B cell (primary cell): Measurements from ENCODE around the gene GPX3. TPM values are rescaled to one million over a fixed set of nuclear protein-coding genes. Genes with fewer than 3 reads are reported as not detected.

Source experiments
- ATAC-seq: fragments of 200-7000 bp; cut with Tn5 transposase; one replicate; pipeline ENCODE4 v1.10.0; 2021; ENCODE audit warnings: low read depth, mild to moderate bottlenecking, moderate number of reproducible peaks, moderate library complexity
- CTCF ChIA-PET: fragments of 350-600 bp; sonication (Branson Sonifier 250); formaldehyde crosslinking; loops from one replicate; lab custom pipeline; 2021; ENCODE audit warnings: antibody characterized with exemption, inconsistent platforms; lab: Charles Lee
- POLR2A ChIA-PET: fragments of 350-600 bp; sonication (Branson Sonifier 250); formaldehyde crosslinking; loops from one replicate; lab custom pipeline; 2021; ENCODE audit warnings: antibody characterized with exemption; lab: Charles Lee
- DNase-seq: peaks from one replicate; pipeline ENCODE4 v3.0.0; 2013
- H2AFZ ChIP-seq: 2 replicates; pipeline ENCODE4 v1.6.1; 2012; ENCODE audit warnings: mild to moderate bottlenecking, low read depth, low read length; ENCODE audit not compliant: insufficient read depth, poor library complexity, severe bottlenecking
- H3K27ac ChIP-seq, 2 donors: 1 replicate in 1 of 2; 2 replicates in 1 of 2; pipeline ENCODE4 v1.5.1; 2012 to 2013; ENCODE audit warnings: low read length in 2 of 2, mild to moderate bottlenecking in 2 of 2, moderate library complexity in 1 of 2
- H3K27me3 ChIP-seq, 4 experiments: fragments of 200-600 bp in 1 of 4; sonication (generic) in 1 of 4; replicated peaks in 1 of 4; 1 replicate in 2 of 4; 2 replicates in 2 of 4; pipeline versions ENCODE4 v1.6.1 to v1.7.0; 2013 to 2016; ENCODE audit warnings: low read length in 3 of 4, mild to moderate bottlenecking in 2 of 4, mixed read lengths in 1 of 4, moderate library complexity in 1 of 4; ENCODE audit not compliant: insufficient read depth in 4 of 4, control insufficient read depth in 3 of 4; ENCODE audit errors: control extremely low read depth in 1 of 4
- H3K36me3 ChIP-seq, 2 experiments: replicated peaks in 1 of 2; 1 replicate in 1 of 2; 2 replicates in 1 of 2; pipeline versions ENCODE4 v1.6.1 to v1.7.1; 2013; ENCODE audit warnings: low read length in 1 of 2; ENCODE audit not compliant: insufficient read depth in 2 of 2, control insufficient read depth in 1 of 2; ENCODE audit errors: control extremely low read depth in 1 of 2, extremely low read depth in 1 of 2
- H3K4me1 ChIP-seq, 2 donors: fragments of 200-600 bp in 1 of 2; sonication (generic) in 1 of 2; 1 replicate in 1 of 2; 2 replicates in 1 of 2; pipeline versions ENCODE4 v1.5.1 to v1.6.1; 2013 to 2017; ENCODE audit warnings: low read length in 2 of 2; ENCODE audit not compliant: control insufficient read depth in 2 of 2, insufficient read depth in 2 of 2
- H3K4me2 ChIP-seq: replicated peaks from 2 replicates; pipeline ENCODE3; 2012; ENCODE audit warnings: mild to moderate bottlenecking, low read depth, low read length; ENCODE audit not compliant: poor library complexity, severe bottlenecking
- H3K4me3 ChIP-seq, 5 experiments: fragments of 200-600 bp in 1 of 5; sonication (generic) in 1 of 5; 1 replicate in 3 of 5; 2 replicates in 2 of 5; pipeline versions ENCODE4 v1.5.1 to v1.7.0; 2011 to 2016; ENCODE audit warnings: low read length in 4 of 5, mild to moderate bottlenecking in 4 of 5, low read depth in 2 of 5, control low read depth in 1 of 5, moderate library complexity in 1 of 5; ENCODE audit not compliant: insufficient read depth in 1 of 5; ENCODE audit errors: control extremely low read depth in 1 of 5, extremely low read depth in 1 of 5
- H3K79me2 ChIP-seq: fragments of 200-600 bp; sonication (generic); one replicate; pipeline ENCODE4 v1.6.0; 2016; ENCODE audit warnings: low read length; ENCODE audit not compliant: control insufficient read depth, insufficient read depth
- H3K9ac ChIP-seq: fragments of 200-600 bp; sonication (generic); 2 replicates; pipeline ENCODE4 v1.6.1; 2017; ENCODE audit warnings: mild to moderate bottlenecking, low read length, moderate library complexity
- H3K9me3 ChIP-seq, 3 donors: one replicate each; pipeline versions ENCODE4 v1.6.1 to v1.7.1; 2013; ENCODE audit warnings: low read length in 2 of 3; ENCODE audit not compliant: control insufficient read depth in 2 of 3, insufficient read depth in 1 of 3; ENCODE audit errors: control extremely low read depth in 1 of 3
- H4K20me1 ChIP-seq: 2 replicates; pipeline ENCODE4 v1.6.0; 2012; ENCODE audit warnings: mild to moderate bottlenecking, low read length; ENCODE audit not compliant: insufficient read depth, control insufficient read depth, poor library complexity, severe bottlenecking
- H3K27ac Mint-ChIP-seq: one replicate; pipeline ENCODE4 v1.8.0; 2021; ENCODE audit warnings: mixed read lengths
- H3K27me3 Mint-ChIP-seq: one replicate; pipeline ENCODE4 v1.8.0; 2021; ENCODE audit warnings: mixed read lengths
- H3K4me1 Mint-ChIP-seq: one replicate; pipeline ENCODE4 v1.8.0; 2021; ENCODE audit warnings: mixed read lengths
- H3K4me3 Mint-ChIP-seq: one replicate; pipeline ENCODE4 v1.8.0; 2021; ENCODE audit warnings: mixed read lengths
- H3K9me3 Mint-ChIP-seq: one replicate; pipeline ENCODE4 v1.8.0; 2022; ENCODE audit warnings: mixed read lengths; ENCODE audit not compliant: insufficient read depth
- EZH2 ChIP-seq: IDR thresholded peaks from 2 replicates; pipeline ENCODE4 v1.6.1; 2012; ENCODE audit warnings: borderline replicate concordance, low read depth, mild to moderate bottlenecking, moderate library complexity, low read length; ENCODE audit not compliant: insufficient read depth, poor library complexity, severe bottlenecking
- WGBS: methylation state at CpG from one replicate; pipeline ENCODE4 v1.1.5; 2013; ENCODE audit warnings: missing lambda C conversion rate; ENCODE audit not compliant: insufficient coverage; 5-methylcytosine and 5-hydroxymethylcytosine counted together
- intact Hi-C: fragments of 100-400 bp; cut with micrococcal nuclease; formaldehyde crosslinking; loops from one replicate; pipeline ENCODE4 v1.10.0; 2022
- polyA plus RNA-seq: library from polyadenylated mRNA; depleted of rRNA; stranded (reverse); fragments of >200 nt; gene quantifications from 2 replicates; pipeline ENCODE4 v1.2.3, GENCODE V29; 2012
- total RNA-seq, 2 donors: library from RNA; stranded (reverse); fragments of 120-200 nt in 1 of 2; gene quantifications; 1 replicate in 1 of 2; 2 replicates in 1 of 2; pipeline versions ENCODE4 v1.2.3 to v1.2.4, GENCODE V29; 2013 to 2022
- TF ChIP-seq, protein P1 (sequence below): fragments of 200-600 bp; IDR thresholded peaks from one replicate; pipeline ENCODE4 v1.8.0; 2022; ENCODE audit warnings: antibody characterized with exemption, mild to moderate bottlenecking

Gene GPX3
- total and polyA plus RNA-seq, 2 donors (not counting 1 experiment from before 2014, with no cell fraction given) = not detected

- 89% methylated on average over 4 of the region's 6 CpGs for WGBS
These were observed 7.5 kb upstream of the GPX3 start for GRCh38 chr5:151012862-151013261.

GRCh38 chr5:151014680-151015343, 5.6 kb upstream of the GPX3 start:
- no peak overlapping the region for H3K4me2 ChIP-seq
- TF ChIP-seq, protein P1, sequence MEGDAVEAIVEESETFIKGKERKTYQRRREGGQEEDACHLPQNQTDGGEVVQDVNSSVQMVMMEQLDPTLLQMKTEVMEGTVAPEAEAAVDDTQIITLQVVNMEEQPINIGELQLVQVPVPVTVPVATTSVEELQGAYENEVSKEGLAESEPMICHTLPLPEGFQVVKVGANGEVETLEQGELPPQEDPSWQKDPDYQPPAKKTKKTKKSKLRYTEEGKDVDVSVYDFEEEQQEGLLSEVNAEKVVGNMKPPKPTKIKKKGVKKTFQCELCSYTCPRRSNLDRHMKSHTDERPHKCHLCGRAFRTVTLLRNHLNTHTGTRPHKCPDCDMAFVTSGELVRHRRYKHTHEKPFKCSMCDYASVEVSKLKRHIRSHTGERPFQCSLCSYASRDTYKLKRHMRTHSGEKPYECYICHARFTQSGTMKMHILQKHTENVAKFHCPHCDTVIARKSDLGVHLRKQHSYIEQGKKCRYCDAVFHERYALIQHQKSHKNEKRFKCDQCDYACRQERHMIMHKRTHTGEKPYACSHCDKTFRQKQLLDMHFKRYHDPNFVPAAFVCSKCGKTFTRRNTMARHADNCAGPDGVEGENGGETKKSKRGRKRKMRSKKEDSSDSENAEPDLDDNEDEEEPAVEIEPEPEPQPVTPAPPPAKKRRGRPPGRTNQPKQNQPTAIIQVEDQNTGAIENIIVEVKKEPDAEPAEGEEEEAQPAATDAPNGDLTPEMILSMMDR = no peak
- TF ChIP-seq EZH2 = no peak
- POLR2A ChIA-PET = no interaction called here

More at GRCh38 chr5:151012862-151013261, 7.5 kb upstream of the GPX3 start:
- Histone ChIP-seq H3K36me3 (no peaks in the 10 kb centered on the region), H3K27me3 (peaks cover 0 to 7% (median 1%) of the 10 kb centered on the region in 4 experiments), H3K4me1 (no peaks in the 10 kb centered on the region), H3K4me3 (no peak overlapping the region), H3K79me2 (no peaks in the 10 kb centered on the region), H3K4me2 (no peak overlapping the region), H3K27ac (no peak overlapping the region), H3K9me3 (no peaks in the 10 kb centered on the region), H4K20me1 (no peaks in the 10 kb centered on the region), H3K9ac (no peak overlapping the region), H2AFZ (no peak overlapping the region)
- Mint-ChIP-seq H3K27ac (no peak overlapping the region), H3K4me3 (no peak overlapping the region), H3K27me3 (peaks cover 14% of the 10 kb centered on the region), H3K4me1 (no peaks in the 10 kb centered on the region), H3K9me3 (no peaks in the 10 kb centered on the region)
- TF ChIP-seq, protein P1 = no peak
- TF ChIP-seq EZH2 = no peak
- DNase-seq = no peak
- no peak for ATAC-seq
- intact Hi-C loops = no loop called here
- CTCF ChIA-PET = no interaction called here
- POLR2A ChIA-PET = no interaction called here

More at GRCh38 chr5:151014680-151015343, 5.6 kb upstream of the GPX3 start:
- DNase-seq (no peak), ATAC-seq (no peak)
- no CpG with 5 or more reads among the region's 4 CpGs for WGBS
- CTCF ChIA-PET = no interaction called here
- H4K20me1 ChIP-seq = no peaks in the 10 kb centered on the region
- H3K9me3 ChIP-seq = no peaks in the 10 kb centered on the region
- Mint-ChIP-seq H3K4me1 (peaks cover under 1% of the 10 kb centered on the region), H3K4me3 (no peak overlapping the region), H3K27ac (no peak overlapping the region), H3K9me3 (no peaks in the 10 kb centered on the region), H3K27me3 (peaks cover 7% of the 10 kb centered on the region)
- H3K27me3 ChIP-seq = no peaks in the 10 kb centered on the region
- H3K9ac ChIP-seq = no peak overlapping the region
- H2AFZ ChIP-seq = no peak overlapping the region
- H3K79me2 ChIP-seq = no peaks in the 10 kb centered on the region
- no peaks in the 10 kb centered on the region for H3K4me1 ChIP-seq
- H3K27ac ChIP-seq = no peak overlapping the region
- intact Hi-C loops = no loop called here
- no peak overlapping the region for H3K4me3 ChIP-seq
- H3K36me3 ChIP-seq = no peaks in the 10 kb centered on the region
